Stromal cell of bone marrow (primary cell): ENCODE results near the gene IL1RAPL1.
"Not testable (repeated sequence)": the region's sequence is repeated elsewhere in the genome, so short reads cannot be mapped to it uniquely, and the experiment has no call there.

Experiments
- DNase-seq: peaks from one replicate; pipeline ENCODE4 v3.0.0-alpha.2; 2012; ENCODE audit warnings: low read depth

IL1RAPL1 gene

GRCh38 chrX:29275928-29276327, 688.7 kb downstream of the IL1RAPL1 start:
- no peak for DNase-seq

DNA sequence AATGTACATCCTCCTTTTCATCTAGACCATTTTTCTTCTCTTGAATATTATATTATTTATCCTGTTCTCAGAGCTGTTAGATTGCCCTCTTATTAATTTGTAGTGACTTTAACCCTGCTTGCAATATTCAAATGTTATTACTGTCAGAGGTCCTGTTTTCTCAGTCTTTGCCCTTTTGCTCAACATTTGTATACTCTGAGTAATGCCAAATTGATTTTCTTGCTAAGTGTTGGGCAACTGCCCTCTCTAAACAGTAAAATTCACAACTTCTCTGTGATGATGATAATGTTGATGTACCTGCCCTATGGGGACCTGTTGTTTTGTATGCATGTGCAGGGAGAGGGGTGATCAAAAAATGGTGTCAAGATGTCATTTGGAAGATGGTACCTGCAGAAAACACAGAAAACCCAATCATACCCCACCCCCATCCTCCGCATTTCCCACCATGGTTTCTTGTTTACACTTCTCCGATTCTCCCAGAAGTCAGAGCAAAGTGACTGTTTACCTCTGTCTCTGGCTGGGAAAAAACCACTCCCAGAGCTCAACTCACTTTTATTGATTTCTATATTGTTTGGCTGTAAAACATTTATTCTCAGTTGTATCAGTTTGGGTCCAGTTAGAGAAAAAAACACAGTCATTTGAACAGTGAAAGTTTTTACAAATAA, 694.0 kb downstream of the IL1RAPL1 start:
- DNase-seq, result no peak

- no peak for DNase-seq
These were observed 698.4 kb downstream of the IL1RAPL1 start for GRCh38 chrX:29285664-29286063.

GRCh38 chrX:29295987-29296680, 708.9 kb downstream of the IL1RAPL1 start:
- peak; percentile 14 for DNase-seq

DNA sequence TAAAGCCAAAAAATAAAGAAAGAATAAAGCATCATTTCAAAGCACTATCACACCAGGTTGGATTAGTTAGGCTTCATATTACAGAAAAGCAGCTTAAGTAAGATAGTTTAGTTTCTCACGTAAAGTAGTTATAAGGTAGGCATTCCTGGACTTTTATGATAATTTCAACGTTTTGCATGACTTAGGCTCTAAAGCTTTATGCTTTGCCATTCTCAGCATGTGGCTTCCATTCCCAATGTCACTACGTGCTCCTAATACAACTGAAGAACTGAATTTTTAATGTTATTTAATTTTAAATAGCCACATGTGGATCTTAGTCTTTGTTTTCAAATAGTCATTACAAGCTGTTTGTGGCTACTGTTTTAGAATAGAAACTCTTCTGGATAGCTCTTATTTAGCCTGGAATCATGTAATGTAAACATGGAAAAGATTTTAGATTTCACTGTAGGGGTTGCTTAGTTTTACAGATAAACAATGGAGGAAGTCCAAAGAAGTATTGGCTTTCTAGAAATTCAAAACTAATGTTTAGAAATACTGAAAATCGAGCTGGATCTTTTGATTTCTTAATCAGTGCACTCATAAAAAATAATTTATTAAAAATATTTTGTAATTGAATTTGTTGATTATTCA, 710.0 kb downstream of the IL1RAPL1 start:
- no peak for DNase-seq

- no peak for DNase-seq
These were observed 712.4 kb downstream of the IL1RAPL1 start for GRCh38 chrX:29299684-29300083.

GRCh38 chrX:29308726-29309125, 721.5 kb downstream of the IL1RAPL1 start:
- no peak for DNase-seq

GRCh38 chrX:29315931-29316330, 728.7 kb downstream of the IL1RAPL1 start:
- no peak for DNase-seq

DNA sequence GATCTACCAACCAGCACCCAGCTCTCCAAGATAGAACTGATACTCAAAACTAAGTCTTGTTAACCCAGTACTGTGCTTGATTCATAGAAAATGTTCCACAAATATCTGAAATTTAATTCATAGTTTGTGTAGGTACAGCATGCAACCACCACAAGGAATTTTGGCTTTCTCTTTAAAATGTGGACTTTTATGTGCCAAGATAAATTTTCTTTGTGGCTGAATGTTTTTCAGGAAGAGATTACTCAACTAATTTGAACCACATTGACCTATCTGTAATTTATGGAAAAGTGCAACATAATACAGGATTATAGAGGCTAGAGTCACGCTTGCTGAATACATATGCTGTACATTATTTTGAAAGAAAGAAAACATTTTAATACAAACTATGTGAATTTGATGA, 730.8 kb downstream of the IL1RAPL1 start:
- DNase-seq, result peak; percentile 25

DNA sequence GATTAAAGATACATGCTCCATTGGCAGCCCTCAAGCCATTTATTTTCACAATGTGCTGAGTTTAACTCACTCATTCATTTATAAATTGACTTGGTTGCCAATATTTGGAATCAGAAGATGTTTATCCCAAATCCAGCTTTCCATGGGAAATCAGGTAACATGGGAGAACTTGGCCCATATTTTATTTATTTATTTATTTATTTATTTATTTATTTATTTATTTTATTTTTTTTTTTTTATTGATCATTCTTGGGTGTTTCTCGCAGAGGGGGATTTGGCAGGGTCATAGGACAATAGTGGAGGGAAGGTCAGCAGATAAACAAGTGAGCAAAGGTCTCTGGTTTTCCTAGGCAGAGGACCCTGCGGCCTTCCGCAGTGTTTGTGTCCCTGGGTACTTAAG, 745.2 kb downstream of the IL1RAPL1 start:
- not testable (repeated sequence) for DNase-seq

GRCh38 chrX:29333091-29333490, 745.8 kb downstream of the IL1RAPL1 start:
- DNase-seq, result not testable (repeated sequence)

DNA sequence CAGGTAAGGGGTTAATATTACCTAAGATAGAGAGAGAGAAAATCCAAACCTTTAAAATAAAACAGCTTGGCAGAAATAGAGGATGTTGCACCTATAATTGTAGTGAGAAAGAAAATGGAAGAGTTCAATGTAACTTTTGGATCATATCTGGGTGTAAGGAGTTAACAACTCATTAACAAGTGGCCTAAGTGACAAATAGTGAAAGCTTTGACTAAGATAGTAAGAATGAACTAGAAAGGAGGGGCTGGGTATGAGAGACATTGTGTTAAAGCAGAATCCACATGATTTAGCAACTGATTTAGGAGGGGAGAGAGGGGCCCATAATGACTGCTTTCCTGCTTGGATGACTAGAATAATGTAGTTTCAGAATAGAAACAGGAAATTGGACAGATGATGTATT, 761.0 kb downstream of the IL1RAPL1 start:
- no peak for DNase-seq

- DNase-seq, result no peak
These were observed 772.0 kb downstream of the IL1RAPL1 start for GRCh38 chrX:29359276-29359675.

DNA sequence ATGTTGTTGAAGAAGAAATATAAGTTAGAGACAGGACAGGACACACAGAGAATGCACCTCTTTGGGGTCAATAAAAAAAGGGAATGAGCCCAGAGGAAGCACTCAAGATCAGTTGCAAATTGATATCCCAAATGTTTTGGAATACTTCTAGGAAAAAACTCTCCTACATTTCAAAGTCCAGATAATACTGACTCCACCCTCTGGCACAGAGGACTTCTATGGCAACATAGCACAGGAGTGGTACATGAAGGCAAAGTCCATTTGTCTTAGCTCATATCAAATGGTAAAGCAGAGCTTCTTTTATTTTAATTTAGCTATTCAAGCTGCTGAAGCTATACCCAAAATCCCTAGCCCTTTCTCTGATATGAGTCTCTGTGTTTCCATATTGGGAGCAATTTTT, 787.5 kb downstream of the IL1RAPL1 start:
- not testable (repeated sequence) for DNase-seq

GRCh38 chrX:29376584-29376983, 789.3 kb downstream of the IL1RAPL1 start:
- no peak for DNase-seq

GRCh38 chrX:29382811-29383210, 795.6 kb downstream of the IL1RAPL1 start:
- DNase-seq, result no peak

DNA sequence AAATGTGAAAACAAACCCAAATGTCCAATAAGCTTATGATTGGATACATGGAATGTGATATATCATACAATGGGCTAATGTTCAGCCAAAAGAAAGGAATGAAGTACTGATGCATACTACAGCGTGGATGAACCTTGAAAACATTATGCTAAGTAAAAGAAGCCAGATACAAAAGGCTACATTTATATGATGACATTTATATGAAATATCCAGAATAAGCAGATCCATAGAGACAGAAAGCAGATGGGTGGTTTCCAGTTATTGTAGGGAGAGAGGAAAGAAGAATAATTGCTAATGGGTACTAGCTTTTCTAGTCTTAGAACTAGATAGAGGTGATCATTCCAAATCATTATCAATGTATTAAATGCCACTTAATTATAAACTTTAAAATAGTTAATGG, 801.3 kb downstream of the IL1RAPL1 start:
- no peak for DNase-seq

DNA sequence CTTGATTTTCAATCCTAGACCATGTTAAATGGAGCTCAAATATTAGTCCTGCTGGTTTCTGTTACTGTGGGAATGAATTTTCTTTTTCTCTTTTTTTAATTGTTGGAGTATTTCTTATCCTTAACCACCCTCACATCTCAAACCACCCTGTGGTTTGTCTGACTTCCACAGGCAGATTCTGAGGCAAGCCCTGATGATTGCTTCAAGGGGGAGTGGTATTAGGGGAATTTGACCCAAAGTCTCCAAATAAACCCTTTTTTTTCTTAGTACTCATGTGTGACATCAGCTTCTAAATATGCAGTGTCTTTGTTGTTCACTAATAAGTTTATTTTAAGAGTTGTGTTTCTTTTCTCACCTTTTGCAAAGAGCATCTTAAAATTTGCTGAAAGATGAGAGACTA, 810.3 kb downstream of the IL1RAPL1 start:
- peak; percentile 8 for DNase-seq

GRCh38 chrX:29407357-29407756, 820.1 kb downstream of the IL1RAPL1 start:
- DNase-seq, result no peak

GRCh38 chrX:29419774-29420553, 832.7 kb downstream of the IL1RAPL1 start:
- DNase-seq, result no peak

DNA sequence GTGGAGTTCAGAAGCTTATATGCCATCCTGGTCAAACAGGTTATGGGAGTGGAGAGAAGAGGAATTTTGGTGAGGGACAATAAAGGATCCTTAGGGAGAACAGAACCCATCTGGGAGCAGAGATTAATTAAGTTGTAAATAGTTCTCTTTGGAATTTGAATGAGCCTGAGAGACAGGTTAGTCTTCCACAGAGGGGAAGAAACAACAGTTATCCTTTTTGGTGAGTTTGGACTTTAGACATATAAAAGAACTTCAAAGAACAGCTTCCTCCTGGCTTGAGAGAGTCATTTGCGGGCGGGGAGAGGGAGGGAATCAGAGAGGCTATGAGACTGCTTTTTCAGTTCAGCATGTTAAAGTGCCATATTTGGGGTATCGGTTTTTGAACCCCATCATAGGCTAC, 834.8 kb downstream of the IL1RAPL1 start:
- no peak for DNase-seq

DNA sequence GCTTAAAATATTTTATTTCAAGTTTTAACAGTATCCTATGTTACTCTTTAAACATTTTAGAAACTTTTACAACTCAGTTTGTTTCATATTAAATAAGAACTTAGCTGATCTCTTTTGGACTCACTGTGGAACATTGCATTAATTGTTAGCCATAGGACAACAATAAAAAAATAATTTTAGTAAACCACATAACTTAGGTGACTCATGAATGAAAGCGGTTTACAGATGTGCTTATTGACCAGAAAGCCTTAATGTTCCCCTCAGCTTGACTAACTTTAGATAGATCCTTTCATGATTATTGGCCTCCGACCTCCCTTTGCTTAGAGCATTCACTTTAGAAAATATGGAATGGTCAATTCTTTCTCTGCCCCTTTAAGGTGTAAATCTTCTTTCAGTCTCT, 844.6 kb downstream of the IL1RAPL1 start:
- no peak for DNase-seq

DNA sequence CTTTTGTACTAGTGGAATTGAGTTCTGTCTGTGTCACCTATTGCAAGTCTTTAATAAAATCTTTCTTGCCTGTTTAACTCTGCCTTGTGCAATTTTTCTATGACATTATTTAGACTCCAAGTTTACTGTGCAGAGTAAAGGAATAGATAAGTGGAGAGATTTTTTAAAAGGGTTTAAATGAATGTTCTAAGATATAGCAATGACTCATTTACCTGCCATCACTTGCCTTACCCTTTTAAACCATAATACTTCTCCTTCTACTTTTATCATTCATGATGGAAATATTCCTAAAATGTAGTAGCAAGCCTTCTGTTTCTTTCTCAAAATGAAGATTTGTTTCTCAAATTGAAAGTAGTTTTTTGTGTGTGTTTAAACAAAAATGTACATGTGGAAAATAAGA, 845.3 kb downstream of the IL1RAPL1 start:
- DNase-seq, result no peak
